Muscle of leg (tissue), 11 donors: ENCODE results near the gene EVI5. TPM values are rescaled to one million over a fixed set of nuclear protein-coding genes. Genes with fewer than 3 reads are reported as not detected.
"Not testable (repeated sequence)": the region's sequence is repeated elsewhere in the genome, so short reads cannot be mapped to it uniquely, and the experiment has no call there.

ENCODE experiments used
- DNase-seq: peaks from one replicate; pipeline ENCODE4 v3.0.0; 2013
- H3K27ac ChIP-seq: one replicate; pipeline ENCODE4 v1.5.1; 2013; ENCODE audit warnings: mild to moderate bottlenecking, low read length, control low read depth
- H3K27me3 ChIP-seq: one replicate; pipeline ENCODE4 v1.6.1; 2013; ENCODE audit warnings: low read length; ENCODE audit not compliant: control insufficient read depth, insufficient read depth
- H3K36me3 ChIP-seq: one replicate; pipeline ENCODE4 v1.6.1; 2013; ENCODE audit warnings: low read length; ENCODE audit not compliant: control insufficient read depth, insufficient read depth
- H3K4me1 ChIP-seq: one replicate; pipeline ENCODE4 v1.6.1; 2013; ENCODE audit warnings: low read length; ENCODE audit not compliant: control insufficient read depth, insufficient read depth
- H3K4me3 ChIP-seq: one replicate; pipeline ENCODE4 v1.5.1; 2013; ENCODE audit warnings: low read length, control low read depth
- H3K9me3 ChIP-seq: replicated peaks from 2 replicates; pipeline ENCODE4 v1.6.1; 2013; ENCODE audit warnings: low read depth, low read length; ENCODE audit not compliant: control insufficient read depth
- WGBS: methylation state at CpG from one replicate; pipeline ENCODE4 v1.1.5; 2013; ENCODE audit warnings: missing lambda C conversion rate; ENCODE audit not compliant: insufficient coverage; 5-methylcytosine and 5-hydroxymethylcytosine counted together
- polyA plus RNA-seq, 8 donors: library from polyadenylated mRNA; unstranded; fragments of 120-200 nt; gene quantifications; one replicate each; pipeline versions ENCODE4 v1.2.1 to v1.2.3, GENCODE V29; 2013; ENCODE audit warnings: inconsistent platforms in 1 of 8, low replicate concordance in 1 of 8; ENCODE audit not compliant: insufficient read length in 8 of 8, insufficient read depth in 1 of 8
- total RNA-seq: library from RNA; stranded (reverse); fragments of 120-200 nt; gene quantifications from one replicate; pipeline ENCODE4 v1.2.4, GENCODE V29; 2013

Gene EVI5
- total and polyA plus RNA-seq, 9 donors, result 9.3 to 31.7 (median 13.6) TPM

- Histone ChIP-seq H3K27me3 (no peaks in the 10 kb centered on the region), H3K27ac (no peak overlapping the region), H3K4me3 (no peak overlapping the region), H3K9me3 (no peaks in the 10 kb centered on the region), H3K4me1 (peaks cover 2% of the 10 kb centered on the region), H3K36me3 (no peaks in the 10 kb centered on the region)
- DNase-seq, result peak; percentile 51
- no CpG with 5 or more reads among the region's 4 CpGs for WGBS
Observed at GRCh38 chr1:92795166-92795565, 10.3 kb upstream of the EVI5 start.

- DNase-seq, result no peak
- Histone ChIP-seq H3K36me3 (no peaks in the 10 kb centered on the region), H3K27me3 (no peaks in the 10 kb centered on the region), H3K4me3 (no peak overlapping the region), H3K9me3 (no peaks in the 10 kb centered on the region), H3K27ac (no peak overlapping the region), H3K4me1 (peaks cover 2% of the 10 kb centered on the region)
- WGBS, result no CpG with 5 or more reads among the region's 3 CpGs
Observed at GRCh38 chr1:92792340-92792782, 7.5 kb upstream of the EVI5 start.

- no peak overlapping the region for H3K27ac ChIP-seq
- H3K9me3 ChIP-seq, result no peaks in the 10 kb centered on the region
- H3K36me3 ChIP-seq, result no peaks in the 10 kb centered on the region
- DNase-seq, result no peak
- no peaks in the 10 kb centered on the region for H3K27me3 ChIP-seq
- peaks cover 2% of the 10 kb centered on the region for H3K4me1 ChIP-seq
- no peak overlapping the region for H3K4me3 ChIP-seq
- no CpG with 5 or more reads among the region's 7 CpGs for WGBS
Observed at GRCh38 chr1:92791487-92792066, 6.7 kb upstream of the EVI5 start.

GRCh38 chr1:92790867-92791266, 6.0 kb upstream of the EVI5 start:
- Histone ChIP-seq H3K4me3 (no peak overlapping the region), H3K4me1 (peaks cover 2% of the 10 kb centered on the region), H3K27me3 (no peaks in the 10 kb centered on the region), H3K9me3 (no peaks in the 10 kb centered on the region), H3K36me3 (no peaks in the 10 kb centered on the region), H3K27ac (no peak overlapping the region)
- WGBS, result no CpG with 5 or more reads among the region's 2 CpGs
- DNase-seq, result no peak

GRCh38 chr1:92790081-92790480, 5.2 kb upstream of the EVI5 start:
- H3K4me1 ChIP-seq, result no peaks in the 10 kb centered on the region
- DNase-seq, result no peak
- no peak overlapping the region for H3K27ac ChIP-seq

GRCh38 chr1:92786111-92786901, 1.4 kb upstream of the EVI5 start:
- H3K4me1 ChIP-seq, result peaks cover 10% of the 10 kb centered on the region
- H3K27ac ChIP-seq, result no peak overlapping the region
- H3K9me3 ChIP-seq, result no peaks in the 10 kb centered on the region
- H3K4me3 ChIP-seq, result no peak overlapping the region
- DNase-seq, result peak; percentile 21
- H3K36me3 ChIP-seq, result no peaks in the 10 kb centered on the region
- H3K27me3 ChIP-seq, result no peaks in the 10 kb centered on the region
- WGBS, result 74% methylated on average over 2 of the region's 5 CpGs

More at GRCh38 chr1:92790081-92790480, 5.2 kb upstream of the EVI5 start:
- Histone ChIP-seq H3K27me3 (no peaks in the 10 kb centered on the region), H3K36me3 (no peaks in the 10 kb centered on the region), H3K9me3 (no peaks in the 10 kb centered on the region), H3K4me3 (no peak overlapping the region)

GRCh38 chr1:92784021-92784638, 778 bp downstream of the EVI5 start:
- Histone ChIP-seq H3K36me3 (no peaks in the 10 kb centered on the region), H3K4me1 (peaks cover 10% of the 10 kb centered on the region), H3K27ac (peak overlapping the region; percentile 98), H3K9me3 (no peaks in the 10 kb centered on the region), H3K27me3 (no peaks in the 10 kb centered on the region), H3K4me3 (peak overlapping the region; percentile 57)
- WGBS, result 0% methylated on average over 22 of the region's 25 CpGs
- DNase-seq, result peak; percentile 78

- peak overlapping the region; percentile 98 for H3K27ac ChIP-seq
- no CpG with 5 or more reads among the region's 14 CpGs for WGBS
- H3K4me1 ChIP-seq, result not testable (repeated sequence)
Observed at GRCh38 chr1:92783550-92783949, 1.4 kb downstream of the EVI5 start.

GRCh38 chr1:92778376-92778775, 6.5 kb downstream of the EVI5 start:
- DNase-seq, result peak; percentile 62
- Histone ChIP-seq H3K36me3 (no peaks in the 10 kb centered on the region), H3K27me3 (no peaks in the 10 kb centered on the region), H3K4me1 (peaks cover 7% of the 10 kb centered on the region), H3K27ac (no peak overlapping the region), H3K9me3 (no peaks in the 10 kb centered on the region), H3K4me3 (no peak overlapping the region)
- no CpG with 5 or more reads among the region's 1 CpG for WGBS

More at GRCh38 chr1:92783550-92783949, 1.4 kb downstream of the EVI5 start:
- peak; percentile 53 for DNase-seq
- not testable (repeated sequence) for H3K9me3 ChIP-seq, H3K36me3 ChIP-seq, H3K27me3 ChIP-seq
- peak overlapping the region; percentile 57 for H3K4me3 ChIP-seq

GRCh38 chr1:92774407-92774806, 10.5 kb downstream of the EVI5 start:
- H3K9me3 ChIP-seq, result no peaks in the 10 kb centered on the region
- no CpG with 5 or more reads among the region's 1 CpG for WGBS
- no peak overlapping the region for H3K27ac ChIP-seq
- no peaks in the 10 kb centered on the region for H3K27me3 ChIP-seq
- H3K4me3 ChIP-seq, result no peak overlapping the region
- no peaks in the 10 kb centered on the region for H3K36me3 ChIP-seq
- DNase-seq, result no peak
- no peaks in the 10 kb centered on the region for H3K4me1 ChIP-seq
